Measurements from ENCODE around the gene MIGA1. TPM values are rescaled to one million over a fixed set of nuclear protein-coding genes. Genes with fewer than 3 reads are reported as not detected.

Gene MIGA1
- total and polyA plus RNA-seq, 10 of the 15 experiments (the other 5 are each of a cell fraction or from before 2014, with no cell fraction given): 1.3 to 7.2 (median 4.2) TPM

DNA sequence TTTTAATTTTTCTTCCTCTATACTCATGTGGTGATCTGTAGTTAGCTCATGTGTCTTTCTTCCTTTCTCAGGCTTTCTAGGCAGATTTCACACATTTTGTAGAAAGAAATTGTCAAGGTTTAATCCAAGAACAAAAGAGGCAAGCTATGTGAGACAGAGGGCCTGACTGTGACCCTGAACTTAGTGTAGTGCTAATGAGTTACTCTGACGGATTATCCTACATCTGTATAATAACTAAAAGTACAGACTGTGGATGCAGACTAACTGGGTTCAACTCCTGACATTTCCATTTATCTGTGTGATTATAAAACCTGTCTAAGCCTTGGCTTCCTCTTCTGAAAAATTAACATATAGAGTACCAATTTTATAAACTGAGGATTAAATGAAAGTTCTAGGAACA, 40.7 kb downstream of the MIGA1 start:
- DNase-seq (ENCODE audit: low read depth, low spot score): no peak
- Histone ChIP-seq H3K4me3 (no peak overlapping the region), H3K79me2 (ENCODE audit: control insufficient read depth, insufficient read depth, low read length) (no peaks in the 10 kb centered on the region), H2AFZ (ENCODE audit: control insufficient read depth, low read depth, low read length) (no peak overlapping the region), H3K27me3 (replicated peaks in 1 of 2; ENCODE audit: control insufficient read depth in 2 of 2, insufficient read depth in 2 of 2, low read length in 1 of 2) (no peaks in the 10 kb centered on the region), H3K36me3 (ENCODE audit: control insufficient read depth in 2 of 2, insufficient read depth in 2 of 2, low read length in 1 of 2) (no peaks in the 10 kb centered on the region; a peak in 2 of 4 replicates), H3K4me2 (ENCODE audit: control insufficient read depth, insufficient read depth) (no peak overlapping the region), H3K9me3 (replicated peaks; ENCODE audit: control insufficient read depth, insufficient read depth, low read length) (no peaks in the 10 kb centered on the region), H4K20me1 (ENCODE audit: control insufficient read depth, insufficient read depth) (no peaks in the 10 kb centered on the region), H3K27ac (ENCODE audit: control insufficient read depth, insufficient read depth) (no peak overlapping the region), H3K9ac (ENCODE audit: control insufficient read depth, insufficient read depth, low read length) (no peak overlapping the region), H3K4me1 (ENCODE audit: control insufficient read depth, insufficient read depth, low read length) (no peaks in the 10 kb centered on the region)
- in situ Hi-C loops (cut with MboI) (loop anchor here (10.0 kb wide), 1 partner anchor 295 kb away; no protein-coding TSS in a partner anchor), intact Hi-C loops (cut with micrococcal nuclease; ENCODE audit: unreplicated experiment) (no loop called here)
- CTCF ChIA-PET: no interaction called here
- BruUV-seq (replicated peaks): no TSS peak
- no peak for FAIRE-seq
- no peak for ATAC-seq
- RAD21 ChIA-PET (ENCODE audit: unreplicated experiment): interaction anchor here (0.6 kb wide), 1 partner anchor 155 kb away, joined by 5 read pairs; no protein-coding TSS in a partner anchor
- POLR2A ChIA-PET: no interaction called here
- WGBS (ENCODE audit: insufficient coverage, insufficient replicate concordance, low lambda C conversion rate, missing lambda C conversion rate): 100% methylated on average over 1 of the region's 1 CpG
- SMC1A ChIA-PET (ENCODE audit: uncharacterized antibody, unreplicated experiment): interaction anchor here (0.6 to 1.1 kb wide), 2 partner anchors 9 to 331 kb away, joined by 3 read pairs; no protein-coding TSS in a partner anchor
- no peak for TF ChIP-seq CBX5 (IDR thresholded peaks at IDR 0.05; ENCODE audit: low read depth)
- TF ChIP-seq KDM1A (IDR thresholded peaks at IDR 0.05; ENCODE audit: borderline replicate concordance): no peak
- TF ChIP-seq, protein P1, sequence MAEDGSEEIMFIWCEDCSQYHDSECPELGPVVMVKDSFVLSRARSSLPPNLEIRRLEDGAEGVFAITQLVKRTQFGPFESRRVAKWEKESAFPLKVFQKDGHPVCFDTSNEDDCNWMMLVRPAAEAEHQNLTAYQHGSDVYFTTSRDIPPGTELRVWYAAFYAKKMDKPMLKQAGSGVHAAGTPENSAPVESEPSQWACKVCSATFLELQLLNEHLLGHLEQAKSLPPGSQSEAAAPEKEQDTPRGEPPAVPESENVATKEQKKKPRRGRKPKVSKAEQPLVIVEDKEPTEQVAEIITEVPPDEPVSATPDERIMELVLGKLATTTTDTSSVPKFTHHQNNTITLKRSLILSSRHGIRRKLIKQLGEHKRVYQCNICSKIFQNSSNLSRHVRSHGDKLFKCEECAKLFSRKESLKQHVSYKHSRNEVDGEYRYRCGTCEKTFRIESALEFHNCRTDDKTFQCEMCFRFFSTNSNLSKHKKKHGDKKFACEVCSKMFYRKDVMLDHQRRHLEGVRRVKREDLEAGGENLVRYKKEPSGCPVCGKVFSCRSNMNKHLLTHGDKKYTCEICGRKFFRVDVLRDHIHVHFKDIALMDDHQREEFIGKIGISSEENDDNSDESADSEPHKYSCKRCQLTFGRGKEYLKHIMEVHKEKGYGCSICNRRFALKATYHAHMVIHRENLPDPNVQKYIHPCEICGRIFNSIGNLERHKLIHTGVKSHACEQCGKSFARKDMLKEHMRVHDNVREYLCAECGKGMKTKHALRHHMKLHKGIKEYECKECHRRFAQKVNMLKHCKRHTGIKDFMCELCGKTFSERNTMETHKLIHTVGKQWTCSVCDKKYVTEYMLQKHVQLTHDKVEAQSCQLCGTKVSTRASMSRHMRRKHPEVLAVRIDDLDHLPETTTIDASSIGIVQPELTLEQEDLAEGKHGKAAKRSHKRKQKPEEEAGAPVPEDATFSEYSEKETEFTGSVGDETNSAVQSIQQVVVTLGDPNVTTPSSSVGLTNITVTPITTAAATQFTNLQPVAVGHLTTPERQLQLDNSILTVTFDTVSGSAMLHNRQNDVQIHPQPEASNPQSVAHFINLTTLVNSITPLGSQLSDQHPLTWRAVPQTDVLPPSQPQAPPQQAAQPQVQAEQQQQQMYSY (CRISPR knock-in tag; IDR thresholded peaks at IDR 0.05): no peak
- no peak for TF ChIP-seq NBN (IDR thresholded peaks at IDR 0.05)
- no peak for TF ChIP-seq SRF (IDR thresholded peaks at IDR 0.05; ENCODE audit: low read depth in 2 of 2, low read length in 2 of 2)
- TF ChIP-seq POLR2A (IDR thresholded peaks at IDR 0.05; ENCODE audit: low read depth, low read length): no peak
- no peak for TF ChIP-seq PML (IDR thresholded peaks at IDR 0.05; ENCODE audit: low read length)

All from GM12878 (cell line).